Nephron progenitor cell (in vitro differentiated cells): ENCODE measurements around the gene GRIK4.

Source experiments
- DNase-seq: peaks from one replicate; pipeline ENCODE4 v3.0.0; 2021
- H3K27ac Mint-ChIP-seq: 2 replicates; pipeline ENCODE4 v1.8.0; 2021; ENCODE audit warnings: mild to moderate bottlenecking, moderate library complexity, mixed read lengths
- H3K27me3 Mint-ChIP-seq: 2 replicates; pipeline ENCODE4 v1.8.0; 2021; ENCODE audit warnings: mild to moderate bottlenecking, low read depth, mixed read lengths; ENCODE audit not compliant: poor library complexity
- H3K36me3 Mint-ChIP-seq: 2 replicates; pipeline ENCODE4 v1.8.0; 2021; ENCODE audit warnings: low read depth, mixed read lengths
- H3K4me1 Mint-ChIP-seq: 2 replicates; pipeline ENCODE4 v1.8.0; 2021; ENCODE audit warnings: mixed read lengths
- H3K4me3 Mint-ChIP-seq: 2 replicates; pipeline ENCODE4 v1.8.0; 2021; ENCODE audit warnings: mild to moderate bottlenecking, moderate library complexity, mixed read lengths
- H3K9me3 Mint-ChIP-seq: 2 replicates; pipeline ENCODE4 v1.8.0; 2021; ENCODE audit warnings: mild to moderate bottlenecking, moderate library complexity, mixed read lengths
- TF ChIP-seq, protein P1 (sequence below): fragments of 200-600 bp; sonication (generic); IDR thresholded peaks from 2 replicates; pipeline ENCODE4 v1.5.0; 2021; ENCODE audit warnings: antibody characterized with exemption

GRIK4 gene

DNA sequence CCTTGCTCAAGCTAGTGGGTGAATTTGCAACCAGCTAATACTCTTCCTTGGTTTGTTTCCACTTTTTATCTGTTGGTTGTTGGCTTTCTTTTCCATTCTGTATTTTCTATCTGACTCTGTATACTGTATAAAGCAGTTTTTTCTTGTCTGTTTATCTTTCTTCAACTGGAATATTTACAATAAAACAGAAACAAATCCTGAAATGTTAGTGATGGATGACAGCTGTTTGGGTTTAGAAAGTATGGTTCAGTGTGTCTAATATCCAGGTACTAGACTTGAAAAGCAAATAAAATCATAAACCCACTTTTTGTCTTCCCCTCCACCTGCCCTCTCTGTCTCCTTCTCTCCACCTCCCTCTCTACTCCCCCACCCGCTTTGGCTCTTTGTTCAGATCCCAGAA lies 477.1 kb downstream of the GRIK4 start:
- H3K4me1 Mint-ChIP-seq, result peaks cover 13% of the 10 kb centered on the region
- H3K9me3 Mint-ChIP-seq, result no peaks in the 10 kb centered on the region
- H3K27ac Mint-ChIP-seq, result no peak overlapping the region
- TF ChIP-seq, protein P1, sequence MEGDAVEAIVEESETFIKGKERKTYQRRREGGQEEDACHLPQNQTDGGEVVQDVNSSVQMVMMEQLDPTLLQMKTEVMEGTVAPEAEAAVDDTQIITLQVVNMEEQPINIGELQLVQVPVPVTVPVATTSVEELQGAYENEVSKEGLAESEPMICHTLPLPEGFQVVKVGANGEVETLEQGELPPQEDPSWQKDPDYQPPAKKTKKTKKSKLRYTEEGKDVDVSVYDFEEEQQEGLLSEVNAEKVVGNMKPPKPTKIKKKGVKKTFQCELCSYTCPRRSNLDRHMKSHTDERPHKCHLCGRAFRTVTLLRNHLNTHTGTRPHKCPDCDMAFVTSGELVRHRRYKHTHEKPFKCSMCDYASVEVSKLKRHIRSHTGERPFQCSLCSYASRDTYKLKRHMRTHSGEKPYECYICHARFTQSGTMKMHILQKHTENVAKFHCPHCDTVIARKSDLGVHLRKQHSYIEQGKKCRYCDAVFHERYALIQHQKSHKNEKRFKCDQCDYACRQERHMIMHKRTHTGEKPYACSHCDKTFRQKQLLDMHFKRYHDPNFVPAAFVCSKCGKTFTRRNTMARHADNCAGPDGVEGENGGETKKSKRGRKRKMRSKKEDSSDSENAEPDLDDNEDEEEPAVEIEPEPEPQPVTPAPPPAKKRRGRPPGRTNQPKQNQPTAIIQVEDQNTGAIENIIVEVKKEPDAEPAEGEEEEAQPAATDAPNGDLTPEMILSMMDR, result no peak
- no peak for DNase-seq
- peaks cover 25% of the 10 kb centered on the region for H3K27me3 Mint-ChIP-seq
- H3K4me3 Mint-ChIP-seq, result no peak overlapping the region
- no peaks in the 10 kb centered on the region for H3K36me3 Mint-ChIP-seq

DNA sequence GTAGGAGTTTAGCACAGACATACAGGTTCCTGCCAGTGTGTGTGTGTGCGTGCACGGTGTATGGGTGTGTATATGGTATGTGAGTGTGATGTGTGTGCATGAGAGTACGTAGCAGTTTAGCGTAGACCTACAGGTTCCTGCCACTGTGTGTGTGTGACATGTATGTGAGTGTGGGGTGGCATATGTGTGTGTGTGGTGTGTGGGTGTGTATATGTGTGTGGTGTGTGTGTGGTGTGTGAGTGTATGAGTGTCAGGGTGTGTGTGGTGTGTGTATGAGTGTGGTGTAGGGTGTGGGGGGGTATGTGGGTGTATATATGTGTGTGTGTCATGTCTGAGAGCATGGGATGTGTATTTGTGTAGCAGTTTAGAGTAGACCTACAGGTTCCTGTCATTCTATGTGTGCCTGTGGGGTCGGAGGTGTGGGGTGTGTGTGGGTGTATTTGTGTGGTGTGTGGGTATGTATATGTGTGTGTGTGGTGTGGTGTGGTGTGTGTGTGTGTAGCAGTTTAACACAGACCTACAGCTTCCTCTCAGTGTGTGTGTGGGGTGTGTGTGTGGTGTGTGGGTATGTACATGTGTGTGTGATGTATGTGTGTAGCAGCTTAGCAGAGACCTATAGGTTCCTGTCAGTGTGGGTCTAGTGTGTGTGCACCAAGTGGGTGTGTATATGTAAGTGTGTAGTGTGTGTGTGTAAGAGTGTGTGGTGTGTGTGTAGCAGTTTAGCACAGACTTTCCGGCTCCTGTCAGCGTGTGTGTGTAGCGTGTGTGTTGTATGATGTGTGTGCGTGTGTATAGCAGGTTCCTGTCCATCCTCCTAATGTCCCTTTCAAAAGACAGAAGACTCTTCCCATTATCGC lies 480.5 kb downstream of the GRIK4 start:
- TF ChIP-seq, protein P1, result no peak
- H3K4me1 Mint-ChIP-seq, result peaks cover 1% of the 10 kb centered on the region
- H3K27me3 Mint-ChIP-seq, result peaks cover 15% of the 10 kb centered on the region
- H3K27ac Mint-ChIP-seq, result no peak overlapping the region
- no peak for DNase-seq
- no peaks in the 10 kb centered on the region for H3K9me3 Mint-ChIP-seq
- no peak overlapping the region for H3K4me3 Mint-ChIP-seq
- no peaks in the 10 kb centered on the region for H3K36me3 Mint-ChIP-seq

DNA sequence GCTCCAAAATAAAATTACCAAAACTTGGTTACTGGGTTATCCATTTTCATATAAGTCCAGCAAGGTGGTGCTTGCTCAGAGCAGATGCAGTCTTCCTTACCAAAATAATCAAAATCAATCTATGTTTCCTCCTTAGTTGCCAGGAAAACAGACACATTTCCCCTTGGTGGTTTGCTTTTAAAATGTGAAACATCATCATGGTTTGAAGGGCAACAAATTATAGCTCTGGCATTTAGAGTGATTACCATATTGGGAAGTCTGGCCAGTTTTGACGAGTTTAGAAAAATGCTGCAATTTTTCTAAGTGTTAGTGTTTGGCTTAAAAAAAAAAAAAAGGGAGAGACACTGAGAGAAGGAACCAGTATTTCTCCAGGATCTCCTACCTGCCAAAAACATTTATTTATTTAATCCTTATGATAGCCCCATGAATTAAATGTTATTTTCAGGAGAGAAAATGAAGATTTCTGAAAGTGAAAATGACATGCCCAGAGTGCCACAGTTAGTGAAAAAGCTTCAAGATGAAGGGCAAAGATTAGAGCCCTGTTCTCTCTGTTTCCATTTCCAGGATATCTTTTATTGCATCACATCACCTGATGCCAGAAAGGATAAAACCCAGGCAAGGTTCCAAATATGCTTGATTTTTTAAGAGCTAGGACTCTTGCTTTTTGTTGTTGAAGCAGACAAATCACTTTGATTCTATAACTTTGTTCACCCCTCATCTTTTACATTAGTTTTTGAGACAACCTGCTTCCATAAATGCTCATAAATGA lies 482.7 kb downstream of the GRIK4 start:
- Mint-ChIP-seq H3K4me3 (no peak overlapping the region), H3K9me3 (no peaks in the 10 kb centered on the region), H3K27ac (no peak overlapping the region), H3K27me3 (peaks cover 12% of the 10 kb centered on the region), H3K4me1 (no peaks in the 10 kb centered on the region), H3K36me3 (no peaks in the 10 kb centered on the region)
- no peak for DNase-seq
- TF ChIP-seq, protein P1, result no peak

DNA sequence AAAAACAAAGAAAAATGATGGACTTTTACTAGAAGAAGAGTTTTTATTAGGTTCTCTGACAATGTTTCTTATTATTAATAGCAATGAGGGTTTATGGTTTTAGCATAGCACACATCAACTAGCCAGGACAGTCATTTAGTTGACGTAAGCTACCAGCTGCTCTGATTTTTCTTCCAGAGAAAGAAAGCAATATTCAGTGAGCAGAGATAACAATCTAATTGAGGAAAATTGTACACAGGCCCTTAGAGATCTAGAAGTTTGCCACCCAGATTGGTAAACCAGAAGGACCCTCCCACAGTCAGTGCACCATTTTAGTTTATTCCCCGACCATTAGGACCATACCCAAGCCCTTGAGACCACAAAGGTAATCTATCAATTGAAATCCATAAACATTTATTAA lies 483.6 kb downstream of the GRIK4 start:
- H3K9me3 Mint-ChIP-seq, result no peaks in the 10 kb centered on the region
- H3K4me1 Mint-ChIP-seq, result no peaks in the 10 kb centered on the region
- H3K36me3 Mint-ChIP-seq, result no peaks in the 10 kb centered on the region
- DNase-seq, result no peak
- peaks cover 12% of the 10 kb centered on the region for H3K27me3 Mint-ChIP-seq
- H3K27ac Mint-ChIP-seq, result no peak overlapping the region
- TF ChIP-seq, protein P1, result no peak
- no peak overlapping the region for H3K4me3 Mint-ChIP-seq

DNA sequence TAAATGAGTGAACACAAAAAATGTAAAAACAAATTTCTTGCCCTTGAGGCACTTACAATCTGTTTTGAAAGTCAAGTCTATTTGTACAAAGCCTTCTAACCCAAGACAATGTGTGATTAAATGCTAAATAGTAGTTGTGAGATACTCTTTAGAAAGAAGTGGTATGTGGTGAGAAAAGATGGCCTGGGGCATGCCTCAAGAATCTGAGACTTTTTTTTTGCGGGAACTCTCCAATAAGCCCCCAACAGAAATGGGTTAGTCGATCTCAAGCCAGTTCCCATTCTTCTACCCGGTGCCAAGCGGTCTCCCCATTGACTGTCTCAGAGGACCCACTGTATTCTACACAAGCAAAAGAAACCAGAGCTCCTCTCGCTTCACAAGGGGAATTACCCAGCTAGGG lies 485.4 kb downstream of the GRIK4 start:
- no peaks in the 10 kb centered on the region for H3K36me3 Mint-ChIP-seq

More for the DNA sequence above, 485.4 kb downstream of the GRIK4 start:
- Mint-ChIP-seq H3K27ac (no peak overlapping the region), H3K4me1 (no peaks in the 10 kb centered on the region), H3K27me3 (peaks cover 18% of the 10 kb centered on the region), H3K4me3 (no peak overlapping the region), H3K9me3 (no peaks in the 10 kb centered on the region)
- TF ChIP-seq, protein P1, result no peak
- no peak for DNase-seq
